D721Med (cell line): Measurements from ENCODE around the gene ST6GALNAC5.

ENCODE experiments used
- DNase-seq: peaks from one replicate; pipeline ENCODE4 v3.0.0; 2011; ENCODE audit warnings: low spot score; ENCODE audit not compliant: insufficient read length
- FAIRE-seq: peaks from 2 replicates; lab custom pipeline; 2011; peaks lifted over from hg19 to GRCh38; lab: Jason Lieb, UNC
- TF ChIP-seq, protein P1 (sequence below): IDR thresholded peaks from 2 replicates; pipeline ENCODE4 v1.5.1; 2012; ENCODE audit warnings: mild to moderate bottlenecking, control low read depth; ENCODE audit not compliant: insufficient read depth; ENCODE audit errors: missing control alignments

The ST6GALNAC5 gene

GRCh38 chr1:77100875-77101274 is 233.6 kb downstream of the ST6GALNAC5 start:
- TF ChIP-seq, protein P1, sequence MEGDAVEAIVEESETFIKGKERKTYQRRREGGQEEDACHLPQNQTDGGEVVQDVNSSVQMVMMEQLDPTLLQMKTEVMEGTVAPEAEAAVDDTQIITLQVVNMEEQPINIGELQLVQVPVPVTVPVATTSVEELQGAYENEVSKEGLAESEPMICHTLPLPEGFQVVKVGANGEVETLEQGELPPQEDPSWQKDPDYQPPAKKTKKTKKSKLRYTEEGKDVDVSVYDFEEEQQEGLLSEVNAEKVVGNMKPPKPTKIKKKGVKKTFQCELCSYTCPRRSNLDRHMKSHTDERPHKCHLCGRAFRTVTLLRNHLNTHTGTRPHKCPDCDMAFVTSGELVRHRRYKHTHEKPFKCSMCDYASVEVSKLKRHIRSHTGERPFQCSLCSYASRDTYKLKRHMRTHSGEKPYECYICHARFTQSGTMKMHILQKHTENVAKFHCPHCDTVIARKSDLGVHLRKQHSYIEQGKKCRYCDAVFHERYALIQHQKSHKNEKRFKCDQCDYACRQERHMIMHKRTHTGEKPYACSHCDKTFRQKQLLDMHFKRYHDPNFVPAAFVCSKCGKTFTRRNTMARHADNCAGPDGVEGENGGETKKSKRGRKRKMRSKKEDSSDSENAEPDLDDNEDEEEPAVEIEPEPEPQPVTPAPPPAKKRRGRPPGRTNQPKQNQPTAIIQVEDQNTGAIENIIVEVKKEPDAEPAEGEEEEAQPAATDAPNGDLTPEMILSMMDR: no peak
- DNase-seq (no peak), FAIRE-seq (no peak)

- DNase-seq (no peak), FAIRE-seq (no peak)
- TF ChIP-seq, protein P1: no peak
Measured at GRCh38 chr1:77103486-77103885, 236.2 kb downstream of the ST6GALNAC5 start.

DNA sequence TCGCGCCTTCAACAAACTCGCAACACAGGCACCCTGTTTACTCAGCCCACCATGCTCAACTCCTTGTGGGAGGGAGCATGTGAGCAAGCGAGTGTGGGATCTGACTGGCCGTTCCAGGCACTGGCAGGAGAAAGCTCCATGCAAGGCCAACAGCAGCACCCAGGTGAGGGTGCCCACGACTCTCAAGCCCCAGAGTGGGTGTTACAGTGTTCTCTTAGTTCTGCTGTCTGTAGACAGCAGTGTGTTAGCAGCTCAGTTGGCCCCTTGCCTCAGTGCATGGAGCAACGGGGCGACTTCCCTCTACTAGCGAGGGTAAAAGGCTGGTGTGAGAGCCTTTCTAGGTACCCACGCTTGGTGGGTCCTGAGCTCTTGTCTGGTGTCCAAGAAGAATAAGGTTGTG is 237.4 kb downstream of the ST6GALNAC5 start:
- FAIRE-seq: no peak
- no peak for DNase-seq
- TF ChIP-seq, protein P1: no peak
